H1 (cell line): ENCODE data around the gene NAA38. TPM values are rescaled to one million over a fixed set of nuclear protein-coding genes. Genes with fewer than 3 reads are reported as not detected.
A peak's percentile ranks its signal among the peaks of the same experiment; 100 is the strongest.

Experiments
- ATF2 ChIP-seq: IDR thresholded peaks from 2 replicates; pipeline ENCODE4 v1.6.1; 2012; ENCODE audit warnings: low read length, inconsistent platforms
- CHD1 ChIP-seq: IDR thresholded peaks from 2 replicates; pipeline ENCODE4 v1.6.1; 2012; ENCODE audit warnings: low read depth, low read length, improper control_type of control experiment
- CTBP2 ChIP-seq: IDR thresholded peaks from 2 replicates; pipeline ENCODE4 v1.7.0; 2011; ENCODE audit warnings: borderline replicate concordance, mild to moderate bottlenecking, moderate library complexity, mixed read lengths, low read length; ENCODE audit not compliant: insufficient read depth, insufficient read length
- EZH2 ChIP-seq: fragments of 200-600 bp; sonication (generic); IDR thresholded peaks from 2 replicates; pipeline ENCODE4 v1.7.1; 2012; ENCODE audit warnings: low read depth, mild to moderate bottlenecking, moderate library complexity, low read length, inconsistent platforms; ENCODE audit not compliant: severe bottlenecking
- FOSL1 ChIP-seq: IDR thresholded peaks from 2 replicates; pipeline ENCODE4 v1.6.1; 2011; ENCODE audit warnings: mild to moderate bottlenecking, low read depth, low read length, moderate library complexity; ENCODE audit not compliant: insufficient read depth
- GABPA ChIP-seq: IDR thresholded peaks from 2 replicates; pipeline ENCODE4 v1.6.1; 2011; ENCODE audit warnings: mild to moderate bottlenecking, low read length, moderate library complexity, borderline replicate concordance; ENCODE audit not compliant: insufficient read depth
- GTF2F1 ChIP-seq: IDR thresholded peaks from 2 replicates; pipeline ENCODE4 v1.6.1; 2012; ENCODE audit warnings: low read depth, low read length, improper control_type of control experiment, borderline replicate concordance
- HDAC6 ChIP-seq: IDR thresholded peaks from one replicate; pipeline ENCODE4 v1.7.1; 2012; ENCODE audit warnings: low read depth, mild to moderate bottlenecking, inconsistent platforms, low read length, moderate library complexity
- KDM4A ChIP-seq: IDR thresholded peaks from one replicate; pipeline ENCODE4 v1.7.1; 2012; ENCODE audit warnings: low read depth, mild to moderate bottlenecking, moderate library complexity, low read length, inconsistent platforms; ENCODE audit not compliant: severe bottlenecking
- MAFK ChIP-seq: IDR thresholded peaks from 2 replicates; pipeline ENCODE4 v1.6.1; 2012; ENCODE audit warnings: low read depth, mild to moderate bottlenecking, improper control_type of control experiment, low read length
- MAX ChIP-seq: IDR thresholded peaks from 2 replicates; pipeline ENCODE4 v1.6.1; 2012; ENCODE audit warnings: inconsistent platforms
- NANOG ChIP-seq: IDR thresholded peaks from 2 replicates; pipeline ENCODE4 v1.6.1; 2011; ENCODE audit warnings: low read length, low read depth, mild to moderate bottlenecking, inconsistent platforms; ENCODE audit not compliant: insufficient read depth, poor library complexity, severe bottlenecking
- PHF8 ChIP-seq: fragments of 200-600 bp; sonication (generic); conservative IDR thresholded peaks from 2 replicates; pipeline ENCODE4 v1.7.1; 2012; ENCODE audit warnings: low read depth, mild to moderate bottlenecking, inconsistent platforms, low read length, moderate library complexity
- RFX5 ChIP-seq: IDR thresholded peaks from 2 replicates; pipeline ENCODE4 v1.6.1; 2011; ENCODE audit warnings: low read depth, low read length, improper control_type of control experiment, borderline replicate concordance
- RNF2 ChIP-seq: fragments of 200-900, 300-1000 bp; sonication (generic); IDR thresholded peaks from 2 replicates; pipeline ENCODE4 v1.7.1; 2016; ENCODE audit warnings: borderline replicate concordance, low read depth, mild to moderate bottlenecking, antibody characterized with exemption, low read length; ENCODE audit not compliant: poor library complexity, severe bottlenecking; ENCODE audit errors: missing control alignments
- RXRA ChIP-seq: IDR thresholded peaks from 2 replicates; pipeline ENCODE4 v1.6.1; 2011; ENCODE audit warnings: low read depth, mild to moderate bottlenecking, low read length, moderate library complexity; ENCODE audit not compliant: insufficient read depth
- SIN3A ChIP-seq, 2 experiments: IDR thresholded peaks in 1 of 2; conservative IDR thresholded peaks in 1 of 2; 2 replicates each; pipeline ENCODE4 v1.6.1; 2011 to 2012; ENCODE audit warnings: low read length in 2 of 2, improper control_type of control experiment in 1 of 2, low read depth in 1 of 2, mild to moderate bottlenecking in 1 of 2
- TEAD4 ChIP-seq: IDR thresholded peaks from 2 replicates; pipeline ENCODE4 v1.6.1; 2012; ENCODE audit warnings: low read depth, low read length, inconsistent platforms, mixed read lengths
- YY1 ChIP-seq: IDR thresholded peaks from 2 replicates; pipeline ENCODE4 v1.6.1; 2011; ENCODE audit warnings: low read depth, mild to moderate bottlenecking, low read length
- ZNF274 ChIP-seq: IDR thresholded peaks from 2 replicates; pipeline ENCODE4 v1.7.0; 2012; ENCODE audit warnings: low read length, borderline replicate concordance; ENCODE audit errors: extremely low read depth
- polyA plus RNA-seq, 7 experiments: library from polyadenylated mRNA; depleted of rRNA in 3 of 7; stranded (reverse) in 5 of 7; unstranded in 2 of 7; fragments of >200 nt in 5 of 7; fragments of 200-250 nt in 2 of 7; gene quantifications; 1 replicate in 5 of 7; 2 replicates in 1 of 7; 4 replicates in 1 of 7; pipeline versions ENCODE4 v1.2.1 to v1.2.3, GENCODE V29; 2011 to 2013; ENCODE audit warnings: missing spikeins in 2 of 7, mixed read lengths in 2 of 7
- total RNA-seq: library from RNA; stranded (reverse); fragmentation: NEBNext Ultra II Directional; extraction: Animal tissue kit (Norgen Biotek cat#: 25700); gene quantifications from 2 replicates; pipeline ENCODE4 v1.2.1, GENCODE V29; 2021

The NAA38 gene
- total and polyA plus RNA-seq, 2 of the 8 experiments (the other 6 are each of a cell fraction or from before 2014, with no cell fraction given): 30.2 to 109 TPM

- TF ChIP-seq YY1 (no peak), HDAC6 (no peak), RNF2 (peak; percentile 36), GABPA (no peak), CTBP2 (peak; percentile 48), TEAD4 (no peak), EZH2 (peak; percentile 72), NANOG (no peak), GTF2F1 (no peak), PHF8 (no peak), ATF2 (no peak), SIN3A (conservative IDR thresholded peaks at IDR 0.05 in 1 of 2, IDR thresholded peaks at IDR 0.05 in 1 of 2; ENCODE audit: low read depth in 1 of 2, low read length in 2 of 2) (no peak), RFX5 (no peak), RXRA (no peak), KDM4A (peak; percentile 25), CHD1 (no peak), MAFK (no peak), MAX (peak; percentile 55; the same call in 1 of the 2 replicates), ZNF274 (no peak), FOSL1 (no peak)
Measured at GRCh38 chr17:7852919-7853690, 4.3 kb downstream of the NAA38 start (continued).
